ENCODE results near the gene RBPMS2. TPM values are rescaled to one million over a fixed set of nuclear protein-coding genes. Genes with fewer than 3 reads are reported as not detected.

The RBPMS2 gene
- total RNA-seq, 1 experiment from 2014 or later = 181 TPM

DNA sequence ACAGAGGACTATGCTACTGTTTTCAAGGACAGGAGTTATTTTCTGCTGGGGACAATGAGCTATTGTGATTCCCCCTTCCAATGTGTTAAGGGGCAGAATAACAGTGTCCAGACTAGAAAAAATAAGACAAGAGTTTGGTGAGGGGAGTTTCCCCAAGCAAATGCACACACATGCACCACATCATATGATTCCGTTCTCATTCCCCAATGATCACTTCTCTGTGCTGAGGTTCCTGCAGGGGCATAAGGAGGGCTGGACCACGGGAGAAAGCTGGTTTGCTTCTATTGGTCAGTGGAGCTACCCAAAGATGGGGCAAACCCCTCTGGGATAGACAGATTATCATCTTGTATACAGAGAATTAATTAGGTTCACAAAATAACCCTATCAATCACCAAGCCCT is 80.6 kb downstream of the RBPMS2 start:
- H2AK5ac ChIP-seq (ENCODE audit: insufficient read length, low read length) = no peak overlapping the region
- H3K23ac ChIP-seq (ENCODE audit: insufficient read length, low read depth, low read length) = no peak overlapping the region
- Mint-ChIP-seq H3K27me3 (ENCODE audit: low read depth) (no peaks in the 10 kb centered on the region; the same call in 1 of the 2 replicates), H3K36me3 (ENCODE audit: insufficient read depth in 1 of 3, low read depth in 3 of 3) (peaks cover 54 to 93% (median 71%) of the 10 kb centered on the region in 3 experiments; a peak in 6 of 7 replicates), H3K9me3 (no peaks in the 10 kb centered on the region), H3K4me1 (peaks cover 58 to 66% of the 10 kb centered on the region in 2 experiments), H3K27ac (peak overlapping the region; percentile 11 to 93 (median 40); a peak in 1 of 7 replicates), H3K4me3 (no peak overlapping the region)
- no peak overlapping the region for H3K27ac ChIP-seq (ENCODE audit: insufficient read length, low read depth, low read length)
- H3K9ac ChIP-seq (ENCODE audit: extremely low read depth, insufficient read length, low read length) = no peak overlapping the region
- H3K79me1 ChIP-seq (ENCODE audit: insufficient read depth, low read depth, low read length, poor library complexity, severe bottlenecking) = peaks cover 14% of the 10 kb centered on the region
- no peak overlapping the region for H3K56ac ChIP-seq (ENCODE audit: insufficient read length, low read depth, low read length)
- no peaks in the 10 kb centered on the region for H3K27me3 ChIP-seq (ENCODE audit: insufficient read depth, low read length)
- H2BK15ac ChIP-seq (ENCODE audit: low read depth, low read length) = no peak overlapping the region
- H4K8ac ChIP-seq (replicated peaks; ENCODE audit: insufficient read length, low read depth, low read length) = no peak overlapping the region
- no peak overlapping the region for H4K91ac ChIP-seq (ENCODE audit: insufficient read length, low read depth, low read length)
- no peak for DNase-seq
- no peak overlapping the region for H2AFZ ChIP-seq (ENCODE audit: low read length)
- peaks cover 6% of the 10 kb centered on the region for H3K23me2 ChIP-seq (ENCODE audit: insufficient read length, low read depth, low read length, poor library complexity, severe bottlenecking)
- no peak overlapping the region for H3T11ph ChIP-seq (ENCODE audit: low read length)
- H3K4me2 ChIP-seq (ENCODE audit: insufficient read depth, insufficient read length, low read length) = no peak overlapping the region
- WGBS (ENCODE audit: extremely low coverage, insufficient read length, low lambda C conversion rate) = no CpG with 5 or more reads among the region's 2 CpGs
- H3K79me2 ChIP-seq (ENCODE audit: insufficient read depth, low read length) = peaks cover 34% of the 10 kb centered on the region; the same call in 1 of the 2 replicates
- H3K9me3 ChIP-seq (ENCODE audit: control insufficient read depth, low read depth, low read length) = no peaks in the 10 kb centered on the region
- H3K4ac ChIP-seq (ENCODE audit: low read depth, low read length) = no peak overlapping the region
- TF ChIP-seq, protein P1, sequence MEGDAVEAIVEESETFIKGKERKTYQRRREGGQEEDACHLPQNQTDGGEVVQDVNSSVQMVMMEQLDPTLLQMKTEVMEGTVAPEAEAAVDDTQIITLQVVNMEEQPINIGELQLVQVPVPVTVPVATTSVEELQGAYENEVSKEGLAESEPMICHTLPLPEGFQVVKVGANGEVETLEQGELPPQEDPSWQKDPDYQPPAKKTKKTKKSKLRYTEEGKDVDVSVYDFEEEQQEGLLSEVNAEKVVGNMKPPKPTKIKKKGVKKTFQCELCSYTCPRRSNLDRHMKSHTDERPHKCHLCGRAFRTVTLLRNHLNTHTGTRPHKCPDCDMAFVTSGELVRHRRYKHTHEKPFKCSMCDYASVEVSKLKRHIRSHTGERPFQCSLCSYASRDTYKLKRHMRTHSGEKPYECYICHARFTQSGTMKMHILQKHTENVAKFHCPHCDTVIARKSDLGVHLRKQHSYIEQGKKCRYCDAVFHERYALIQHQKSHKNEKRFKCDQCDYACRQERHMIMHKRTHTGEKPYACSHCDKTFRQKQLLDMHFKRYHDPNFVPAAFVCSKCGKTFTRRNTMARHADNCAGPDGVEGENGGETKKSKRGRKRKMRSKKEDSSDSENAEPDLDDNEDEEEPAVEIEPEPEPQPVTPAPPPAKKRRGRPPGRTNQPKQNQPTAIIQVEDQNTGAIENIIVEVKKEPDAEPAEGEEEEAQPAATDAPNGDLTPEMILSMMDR (conservative IDR thresholded peaks at IDR 0.05) = no peak
- H3K14ac ChIP-seq (ENCODE audit: insufficient read depth, low read length) = no peak overlapping the region
- H2BK12ac ChIP-seq (ENCODE audit: insufficient read length, low read depth, low read length) = no peak overlapping the region
- no peak overlapping the region for H2BK5ac ChIP-seq (ENCODE audit: insufficient read length, low read length)
- H4K5ac ChIP-seq (ENCODE audit: insufficient read length, low read depth, low read length) = no peak overlapping the region
- peaks cover 17% of the 10 kb centered on the region; the same call in 1 of the 2 replicates for H3K4me1 ChIP-seq (ENCODE audit: insufficient read depth, low read length)
- H2BK120ac ChIP-seq (ENCODE audit: low read depth, low read length, poor library complexity, severe bottlenecking) = no peak overlapping the region
- H4K20me1 ChIP-seq (ENCODE audit: control insufficient read depth, insufficient read depth, insufficient read length) = no peaks in the 10 kb centered on the region
- no peak overlapping the region for H3K18ac ChIP-seq (ENCODE audit: insufficient read length, low read depth, low read length)
- no peak overlapping the region for H2BK20ac ChIP-seq (ENCODE audit: low read depth, low read length, poor library complexity, severe bottlenecking)
